Measurements from ENCODE around the gene HRCT1. TPM values are rescaled to one million over a fixed set of nuclear protein-coding genes. Genes with fewer than 3 reads are reported as not detected.

Gene HRCT1
- total and polyA plus RNA-seq, 4 donors = 0.81 to 1.6 (median 1.2) TPM; not detected in 1

GRCh38 chr9:35951736-35952135, 45.7 kb downstream of the HRCT1 start:
- peaks cover 12% of the 10 kb centered on the region for H3K27me3 ChIP-seq (ENCODE audit: control insufficient read depth, insufficient read depth, low read length)
- no peak overlapping the region for H3K4me3 ChIP-seq (ENCODE audit: low read depth, low read length)
- no peak overlapping the region for H3K27ac ChIP-seq (ENCODE audit: low read depth, low read length)
- no peaks in the 10 kb centered on the region for H3K9me3 ChIP-seq (ENCODE audit: control insufficient read depth, insufficient read depth, low read length)
- WGBS (ENCODE audit: insufficient coverage) = 66% methylated on average over 3 of the region's 6 CpGs
- no peaks in the 10 kb centered on the region for H3K36me3 ChIP-seq (ENCODE audit: control insufficient read depth, insufficient read depth, low read length)
- no peaks in the 10 kb centered on the region for H3K4me1 ChIP-seq (ENCODE audit: control insufficient read depth, insufficient read depth, low read length)
- no peak for DNase-seq (ENCODE audit: low read depth in 4 of 6, low spot score in 6 of 6)

- no peak for DNase-seq (ENCODE audit: low read depth in 4 of 6, low spot score in 6 of 6)
- WGBS (ENCODE audit: insufficient coverage) = 64% methylated on average over 2 of the region's 6 CpGs
- no peaks in the 10 kb centered on the region for H3K4me1 ChIP-seq (ENCODE audit: control insufficient read depth, insufficient read depth, low read length)
- H3K9me3 ChIP-seq (ENCODE audit: control insufficient read depth, insufficient read depth, low read length) = no peaks in the 10 kb centered on the region
- H3K27ac ChIP-seq (ENCODE audit: low read depth, low read length) = no peak overlapping the region
- no peaks in the 10 kb centered on the region for H3K36me3 ChIP-seq (ENCODE audit: control insufficient read depth, insufficient read depth, low read length)
- H3K27me3 ChIP-seq (ENCODE audit: control insufficient read depth, insufficient read depth, low read length) = peaks cover 12% of the 10 kb centered on the region
- no peak overlapping the region for H3K4me3 ChIP-seq (ENCODE audit: low read depth, low read length)
Observed at GRCh38 chr9:35952526-35953191, 46.7 kb downstream of the HRCT1 start.

- H3K4me1 ChIP-seq (ENCODE audit: control insufficient read depth, insufficient read depth, low read length) = no peaks in the 10 kb centered on the region
- H3K4me3 ChIP-seq (ENCODE audit: low read depth, low read length) = no peak overlapping the region
- no peaks in the 10 kb centered on the region for H3K36me3 ChIP-seq (ENCODE audit: control insufficient read depth, insufficient read depth, low read length)
- WGBS (ENCODE audit: insufficient coverage) = 0% methylated on average over 2 of the region's 6 CpGs
- no peaks in the 10 kb centered on the region for H3K9me3 ChIP-seq (ENCODE audit: control insufficient read depth, insufficient read depth, low read length)
- no peak overlapping the region for H3K27ac ChIP-seq (ENCODE audit: low read depth, low read length)
- peaks cover 7% of the 10 kb centered on the region for H3K27me3 ChIP-seq (ENCODE audit: control insufficient read depth, insufficient read depth, low read length)
- peak; percentile 43 to 95 (median 70) for DNase-seq (ENCODE audit: low read depth in 4 of 6, low spot score in 6 of 6)
Observed at GRCh38 chr9:35954942-35955546, 49.0 kb downstream of the HRCT1 start.

GRCh38 chr9:35956651-35957050, 50.6 kb downstream of the HRCT1 start:
- no peaks in the 10 kb centered on the region for H3K9me3 ChIP-seq (ENCODE audit: control insufficient read depth, insufficient read depth, low read length)
- no peak overlapping the region for H3K4me3 ChIP-seq (ENCODE audit: low read depth, low read length)
- no peaks in the 10 kb centered on the region for H3K4me1 ChIP-seq (ENCODE audit: control insufficient read depth, insufficient read depth, low read length)
- no peak overlapping the region for H3K27ac ChIP-seq (ENCODE audit: low read depth, low read length)
- no peak for DNase-seq (ENCODE audit: low read depth in 4 of 6, low spot score in 6 of 6)
- WGBS (ENCODE audit: insufficient coverage) = 89% methylated on average over 5 of the region's 5 CpGs
- peaks cover 6% of the 10 kb centered on the region for H3K27me3 ChIP-seq (ENCODE audit: control insufficient read depth, insufficient read depth, low read length)
- H3K36me3 ChIP-seq (ENCODE audit: control insufficient read depth, insufficient read depth, low read length) = no peaks in the 10 kb centered on the region

Other genes with a start within 250 kb of the HRCT1 start
- over 10,000 TPM; 17,832 to 50,424 TPM for gene RMRP, start 248.2 kb upstream of the HRCT1 start, total RNA-seq
- 1 to 10 TPM in 1 of 2 donors, not detected in 1; 1.8 TPM for gene RMRP, start 248.2 kb upstream of the HRCT1 start, polyA plus RNA-seq (ENCODE audit: insufficient read length in 2 of 2)
- gene CCDC107, start 247.9 kb upstream of the HRCT1 start, total RNA-seq = 10 to 100 TPM in 1 of 2 donors, 1 to 10 TPM in 1; 8.3 to 26.6 TPM
- 10 to 100 TPM; 34.6 to 38.2 TPM for gene CCDC107, start 247.9 kb upstream of the HRCT1 start, polyA plus RNA-seq (ENCODE audit: insufficient read length in 2 of 2)
- 1 to 10 TPM in 1 of 2 donors, under 1 TPM in 1; 0.79 to 1.5 TPM for gene ARHGEF39, start 241.0 kb upstream of the HRCT1 start, total RNA-seq
- gene ARHGEF39, start 241.0 kb upstream of the HRCT1 start, polyA plus RNA-seq (ENCODE audit: insufficient read length in 2 of 2) = 1 to 10 TPM; 3.2 to 4.5 TPM
- gene CA9, start 232.3 kb upstream of the HRCT1 start, total RNA-seq = 1 to 10 TPM in 1 of 2 donors, not detected in 1; 3.1 TPM
- gene CA9, start 232.3 kb upstream of the HRCT1 start, polyA plus RNA-seq (ENCODE audit: insufficient read length in 2 of 2) = under 1 TPM; 0.38 to 0.96 TPM
- gene TPM2, start 216.3 kb upstream of the HRCT1 start, total RNA-seq = 100 to 1,000 TPM in 1 of 2 donors, 10 to 100 TPM in 1; 29.6 to 191 TPM
- gene TPM2, start 216.3 kb upstream of the HRCT1 start, polyA plus RNA-seq (ENCODE audit: insufficient read length in 2 of 2) = 100 to 1,000 TPM in 1 of 2 donors, 10 to 100 TPM in 1; 76.6 to 117 TPM
- gene TLN1, start 174.0 kb upstream of the HRCT1 start, total RNA-seq = 100 to 1,000 TPM in 1 of 2 donors, 10 to 100 TPM in 1; 73.7 to 135 TPM
- gene TLN1, start 174.0 kb upstream of the HRCT1 start, polyA plus RNA-seq (ENCODE audit: insufficient read length in 2 of 2) = 10 to 100 TPM; 75.5 to 90.5 TPM
- 10 to 100 TPM; 29.6 to 48.2 TPM for gene CREB3, start 173.5 kb upstream of the HRCT1 start, total RNA-seq
- gene CREB3, start 173.5 kb upstream of the HRCT1 start, polyA plus RNA-seq (ENCODE audit: insufficient read length in 2 of 2) = 10 to 100 TPM; 50.7 to 53.6 TPM
- gene GBA2, start 157.0 kb upstream of the HRCT1 start, total RNA-seq = 10 to 100 TPM; 46.9 to 74.4 TPM
- gene GBA2, start 157.0 kb upstream of the HRCT1 start, polyA plus RNA-seq (ENCODE audit: insufficient read length in 2 of 2) = 100 to 1,000 TPM; 109 to 131 TPM
- 10 to 100 TPM; 12.7 to 21.2 TPM for gene RGP1, start 156.9 kb upstream of the HRCT1 start, total RNA-seq
- gene RGP1, start 156.9 kb upstream of the HRCT1 start, polyA plus RNA-seq (ENCODE audit: insufficient read length in 2 of 2) = 10 to 100 TPM; 21.9 to 23.5 TPM
- under 1 TPM in 1 of 2 donors, not detected in 1; 0.77 TPM for gene MSMP, start 151.9 kb upstream of the HRCT1 start, total RNA-seq
- 1 to 10 TPM in 1 of 2 donors, not detected in 1; 1.6 TPM for gene MSMP, start 151.9 kb upstream of the HRCT1 start, polyA plus RNA-seq (ENCODE audit: insufficient read length in 2 of 2)
- gene NPR2, start 114.6 kb upstream of the HRCT1 start, total RNA-seq = 10 to 100 TPM; 15.0 to 24.9 TPM
- 10 to 100 TPM; 36.9 to 39.5 TPM for gene NPR2, start 114.6 kb upstream of the HRCT1 start, polyA plus RNA-seq (ENCODE audit: insufficient read length in 2 of 2)
- 10 to 100 TPM in 1 of 2 donors, 1 to 10 TPM in 1; 4.2 to 54.4 TPM for gene SPAG8, start 93.9 kb upstream of the HRCT1 start, total RNA-seq
- gene SPAG8, start 93.9 kb upstream of the HRCT1 start, polyA plus RNA-seq (ENCODE audit: insufficient read length in 2 of 2) = 10 to 100 TPM; 12.7 to 16.5 TPM
- 10 to 100 TPM; 16.3 to 57.5 TPM for gene HINT2, start 91.2 kb upstream of the HRCT1 start, total RNA-seq
- 10 to 100 TPM; 39.4 to 43.4 TPM for gene HINT2, start 91.2 kb upstream of the HRCT1 start, polyA plus RNA-seq (ENCODE audit: insufficient read length in 2 of 2)
- under 1 TPM in 1 of 2 donors, not detected in 1; 0.06 TPM for gene FAM221B, start 77.5 kb upstream of the HRCT1 start, total RNA-seq
- under 1 TPM; 0.41 to 0.73 TPM for gene FAM221B, start 77.5 kb upstream of the HRCT1 start, polyA plus RNA-seq (ENCODE audit: insufficient read length in 2 of 2)
- gene TMEM8B, start 77.0 kb upstream of the HRCT1 start, total RNA-seq = 1 to 10 TPM; 7.3 to 10.0 TPM
- gene TMEM8B, start 77.0 kb upstream of the HRCT1 start, polyA plus RNA-seq (ENCODE audit: insufficient read length in 2 of 2) = 10 to 100 TPM; 58.1 to 58.8 TPM
- gene OR13J1, start 35.8 kb upstream of the HRCT1 start, total RNA-seq = under 1 TPM in 1 of 2 donors, not detected in 1; 0.10 TPM
- gene OR13J1, start 35.8 kb upstream of the HRCT1 start, polyA plus RNA-seq (ENCODE audit: insufficient read length in 2 of 2) = under 1 TPM in 1 of 2 donors, not detected in 1; 0.35 TPM
- gene SPAAR, start 3.3 kb downstream of the HRCT1 start, total RNA-seq = under 1 TPM; 0.69 to 0.77 TPM
- gene SPAAR, start 3.3 kb downstream of the HRCT1 start, polyA plus RNA-seq (ENCODE audit: insufficient read length in 2 of 2) = 1 to 10 TPM; 1.6 to 1.8 TPM
- gene OR2S2, start 52.0 kb downstream of the HRCT1 start, total RNA-seq = not detected
- gene OR2S2, start 52.0 kb downstream of the HRCT1 start, polyA plus RNA-seq (ENCODE audit: insufficient read length in 2 of 2) = not detected
- gene RECK, start 130.7 kb downstream of the HRCT1 start, total RNA-seq = 10 to 100 TPM; 19.2 to 19.4 TPM
- gene RECK, start 130.7 kb downstream of the HRCT1 start, polyA plus RNA-seq (ENCODE audit: insufficient read length in 2 of 2) = 10 to 100 TPM; 10.9 to 15.4 TPM
- gene GLIPR2, start 230.5 kb downstream of the HRCT1 start, total RNA-seq = 10 to 100 TPM; 30.6 to 31.8 TPM
- gene GLIPR2, start 230.5 kb downstream of the HRCT1 start, polyA plus RNA-seq (ENCODE audit: insufficient read length in 2 of 2) = 10 to 100 TPM; 51.3 to 56.1 TPM